GM19025 (cell line): ENCODE results near the gene POU5F1.
"Not testable (repeated sequence)": the region's sequence is repeated elsewhere in the genome, so short reads cannot be mapped to it uniquely, and the experiment has no call there.

Source experiments
- ATAC-seq: cut with Tn5 transposase; IDR thresholded peaks from one replicate; pipeline ENCODE4 v1.9.1; 2021; ENCODE audit warnings: mild to moderate bottlenecking, low read depth, moderate library complexity; ENCODE audit not compliant: unreplicated experiment

Gene POU5F1

GRCh38 chr6:31192431-31193105, 22.1 kb upstream of the POU5F1 start:
- ATAC-seq = not testable (repeated sequence)

- ATAC-seq = no peak
Observed at GRCh38 chr6:31190488-31190887, 20.0 kb upstream of the POU5F1 start.

GRCh38 chr6:31189223-31189622, 18.7 kb upstream of the POU5F1 start:
- not testable (repeated sequence) for ATAC-seq

GRCh38 chr6:31187780-31188194, 17.3 kb upstream of the POU5F1 start:
- no peak for ATAC-seq

- ATAC-seq = no peak
Observed at GRCh38 chr6:31186052-31186734, 15.7 kb upstream of the POU5F1 start.

- ATAC-seq = not testable (repeated sequence)
Observed at GRCh38 chr6:31185695-31186051, 15.2 kb upstream of the POU5F1 start.

GRCh38 chr6:31183859-31184258, 13.4 kb upstream of the POU5F1 start:
- not testable (repeated sequence) for ATAC-seq

- ATAC-seq = not testable (repeated sequence)
Observed at GRCh38 chr6:31183287-31183686, 12.8 kb upstream of the POU5F1 start.

GRCh38 chr6:31180500-31180899, 10.0 kb upstream of the POU5F1 start:
- ATAC-seq = peak; percentile 97

- ATAC-seq = no peak
Observed at GRCh38 chr6:31179896-31180295, 9.4 kb upstream of the POU5F1 start.

- ATAC-seq = no peak
Observed at GRCh38 chr6:31179042-31179386, 8.5 kb upstream of the POU5F1 start.

GRCh38 chr6:31178143-31179041, 7.9 kb upstream of the POU5F1 start:
- ATAC-seq = no peak

GRCh38 chr6:31175971-31176370, 5.5 kb upstream of the POU5F1 start:
- ATAC-seq = no peak

- no peak for ATAC-seq
Observed at GRCh38 chr6:31174378-31174777, 3.9 kb upstream of the POU5F1 start.

GRCh38 chr6:31173406-31173805, 2.9 kb upstream of the POU5F1 start:
- ATAC-seq = no peak

GRCh38 chr6:31172973-31173384, 2.5 kb upstream of the POU5F1 start:
- ATAC-seq = no peak

- ATAC-seq = no peak
Observed at GRCh38 chr6:31171931-31172905, 1.7 kb upstream of the POU5F1 start.

- ATAC-seq = no peak
Observed at GRCh38 chr6:31170987-31171671, 647 bp upstream of the POU5F1 start.

GRCh38 chr6:31169858-31170599, 453 bp downstream of the POU5F1 start:
- ATAC-seq = not testable (repeated sequence)
